Iris pigment epithelial cell (primary cell): Measurements from ENCODE around the gene TFG.

Experiments used
- DNase-seq: peaks from one replicate; pipeline ENCODE4 v3.0.0-alpha.2; 2011; ENCODE audit warnings: low read depth

TFG gene

GRCh38 chr3:100706365-100706764 lies 2.9 kb upstream of the TFG start:
- DNase-seq, result no peak

- no peak for DNase-seq
Measured at GRCh38 chr3:100708644-100708988, 678 bp upstream of the TFG start.

GRCh38 chr3:100709842-100710260 lies 557 bp downstream of the TFG start:
- peak; percentile 34 for DNase-seq

GRCh38 chr3:100710261-100710968 lies 1.1 kb downstream of the TFG start:
- peak; percentile 89 for DNase-seq

- DNase-seq, result no peak
Measured at GRCh38 chr3:100715176-100715575, 5.9 kb downstream of the TFG start.

- no peak for DNase-seq
Measured at GRCh38 chr3:100717063-100717462, 7.8 kb downstream of the TFG start.

- no peak for DNase-seq
Measured at GRCh38 chr3:100717637-100718487, 8.6 kb downstream of the TFG start.

GRCh38 chr3:100719136-100719535 lies 9.8 kb downstream of the TFG start:
- DNase-seq, result no peak

- DNase-seq, result no peak
Measured at GRCh38 chr3:100720426-100720825, 11.1 kb downstream of the TFG start.

GRCh38 chr3:100725935-100726513 lies 16.7 kb downstream of the TFG start:
- DNase-seq, result no peak

GRCh38 chr3:100726706-100727105 lies 17.4 kb downstream of the TFG start:
- no peak for DNase-seq

GRCh38 chr3:100730524-100730923 lies 21.2 kb downstream of the TFG start:
- no peak for DNase-seq

GRCh38 chr3:100732435-100732834 lies 23.1 kb downstream of the TFG start:
- DNase-seq, result no peak

- peak; percentile 20 for DNase-seq
Measured at GRCh38 chr3:100737334-100737733, 28.0 kb downstream of the TFG start.

- DNase-seq, result no peak
Measured at GRCh38 chr3:100740207-100740606, 30.9 kb downstream of the TFG start.

- no peak for DNase-seq
Measured at GRCh38 chr3:100743535-100743934, 34.2 kb downstream of the TFG start.

GRCh38 chr3:100744671-100745070 lies 35.4 kb downstream of the TFG start:
- DNase-seq, result no peak

GRCh38 chr3:100745617-100746016 lies 36.3 kb downstream of the TFG start:
- DNase-seq, result no peak

- no peak for DNase-seq
Measured at GRCh38 chr3:100746092-100746491, 36.8 kb downstream of the TFG start.

GRCh38 chr3:100748220-100748619 lies 38.9 kb downstream of the TFG start:
- no peak for DNase-seq

GRCh38 chr3:100748967-100749366 lies 39.7 kb downstream of the TFG start:
- DNase-seq, result no peak

- DNase-seq, result peak; percentile 52
Measured at GRCh38 chr3:100753846-100754245, 44.6 kb downstream of the TFG start.
